ENCODE results near the gene GCGR. TPM values are rescaled to one million over a fixed set of nuclear protein-coding genes. Genes with fewer than 3 reads are reported as not detected.

GCGR gene
- not detected for polyA plus RNA-seq (2012; ENCODE audit: missing spikeins)

GRCh38 chr17:81803728-81804558 is at the start of gene GCGR:
GCGR (plus strand) TSS chr17:81804150; CDS start chr17:81809019, 4,869 bp downstream.
- DNase-seq (ENCODE audit: insufficient read length): no peak
- no peak for TF ChIP-seq POLR2AphosphoS5 (IDR thresholded peaks at IDR 0.05; ENCODE audit: low read depth, low read length)
- no peak for TF ChIP-seq POLR2A (IDR thresholded peaks at IDR 0.05; ENCODE audit: low read depth, low read length)
- TF ChIP-seq TAF1 (IDR thresholded peaks at IDR 0.05; ENCODE audit: borderline replicate concordance, low read depth, low read length): no peak
- FAIRE-seq: no peak

GRCh38 chr17:81792675-81793615 is 11.0 kb upstream of the GCGR start:
- no peak for TF ChIP-seq POLR2AphosphoS5 (IDR thresholded peaks at IDR 0.05; ENCODE audit: low read depth, low read length)
- no peak for FAIRE-seq
- DNase-seq (ENCODE audit: insufficient read length): no peak

DNA sequence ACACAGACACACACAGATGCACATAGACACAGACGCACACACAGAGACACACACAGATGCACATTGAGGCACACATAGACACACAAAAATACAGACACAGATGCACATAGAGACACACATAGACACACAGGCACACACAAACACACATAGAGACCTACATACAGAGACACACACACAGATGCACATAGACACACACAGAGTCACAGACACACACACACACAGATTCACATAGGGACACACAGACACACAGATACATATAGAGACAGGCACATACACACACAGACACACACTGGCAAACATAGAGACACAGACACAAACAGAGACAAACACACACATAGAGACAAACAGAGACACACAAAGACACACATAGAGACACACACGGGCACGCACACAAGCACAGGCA is 9.9 kb upstream of the GCGR start:
- FAIRE-seq: no peak
- TF ChIP-seq POLR2AphosphoS5 (IDR thresholded peaks at IDR 0.05; ENCODE audit: low read depth, low read length) (no peak), POLR2A (IDR thresholded peaks at IDR 0.05; ENCODE audit: low read depth, low read length) (no peak)
- no peak for DNase-seq (ENCODE audit: insufficient read length)

DNA sequence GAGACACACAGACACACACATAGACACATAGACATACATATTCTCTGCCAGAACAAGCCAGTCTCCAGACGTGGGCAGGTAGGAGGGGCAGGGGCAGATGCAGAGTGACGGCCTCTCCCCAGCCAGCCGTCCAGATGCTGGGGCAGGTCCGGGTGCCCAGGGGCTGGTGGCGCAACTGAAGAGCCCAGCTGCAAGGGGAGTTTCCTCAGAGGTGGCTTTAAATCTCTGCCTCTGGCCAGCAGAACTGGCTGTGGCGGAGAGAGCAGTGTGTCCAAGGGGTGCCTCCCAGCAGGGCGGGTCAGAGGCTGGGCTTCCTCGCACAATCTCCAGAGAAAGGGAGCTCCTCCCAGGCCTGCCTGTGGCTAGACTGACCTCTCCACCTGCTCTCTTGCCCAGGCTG is 9.4 kb upstream of the GCGR start:
- TF ChIP-seq POLR2A (IDR thresholded peaks at IDR 0.05; ENCODE audit: low read depth, low read length) (no peak), TAF1 (IDR thresholded peaks at IDR 0.05; ENCODE audit: borderline replicate concordance, low read depth, low read length) (no peak)
- DNase-seq (ENCODE audit: insufficient read length) (no peak), FAIRE-seq (no peak)

GRCh38 chr17:81801327-81801726 is 2.6 kb upstream of the GCGR start:
- TF ChIP-seq POLR2AphosphoS5 (IDR thresholded peaks at IDR 0.05; ENCODE audit: low read depth, low read length) (no peak), POLR2A (IDR thresholded peaks at IDR 0.05; ENCODE audit: low read depth, low read length) (no peak), TAF1 (IDR thresholded peaks at IDR 0.05; ENCODE audit: borderline replicate concordance, low read depth, low read length) (no peak)
- FAIRE-seq (no peak), DNase-seq (ENCODE audit: insufficient read length) (no peak)

GRCh38 chr17:81802048-81802758 is 1.7 kb upstream of the GCGR start:
- TF ChIP-seq POLR2A (IDR thresholded peaks at IDR 0.05; ENCODE audit: low read depth, low read length): no peak
- TF ChIP-seq TAF1 (IDR thresholded peaks at IDR 0.05; ENCODE audit: borderline replicate concordance, low read depth, low read length): no peak
- FAIRE-seq (no peak), DNase-seq (ENCODE audit: insufficient read length) (no peak)

DNA sequence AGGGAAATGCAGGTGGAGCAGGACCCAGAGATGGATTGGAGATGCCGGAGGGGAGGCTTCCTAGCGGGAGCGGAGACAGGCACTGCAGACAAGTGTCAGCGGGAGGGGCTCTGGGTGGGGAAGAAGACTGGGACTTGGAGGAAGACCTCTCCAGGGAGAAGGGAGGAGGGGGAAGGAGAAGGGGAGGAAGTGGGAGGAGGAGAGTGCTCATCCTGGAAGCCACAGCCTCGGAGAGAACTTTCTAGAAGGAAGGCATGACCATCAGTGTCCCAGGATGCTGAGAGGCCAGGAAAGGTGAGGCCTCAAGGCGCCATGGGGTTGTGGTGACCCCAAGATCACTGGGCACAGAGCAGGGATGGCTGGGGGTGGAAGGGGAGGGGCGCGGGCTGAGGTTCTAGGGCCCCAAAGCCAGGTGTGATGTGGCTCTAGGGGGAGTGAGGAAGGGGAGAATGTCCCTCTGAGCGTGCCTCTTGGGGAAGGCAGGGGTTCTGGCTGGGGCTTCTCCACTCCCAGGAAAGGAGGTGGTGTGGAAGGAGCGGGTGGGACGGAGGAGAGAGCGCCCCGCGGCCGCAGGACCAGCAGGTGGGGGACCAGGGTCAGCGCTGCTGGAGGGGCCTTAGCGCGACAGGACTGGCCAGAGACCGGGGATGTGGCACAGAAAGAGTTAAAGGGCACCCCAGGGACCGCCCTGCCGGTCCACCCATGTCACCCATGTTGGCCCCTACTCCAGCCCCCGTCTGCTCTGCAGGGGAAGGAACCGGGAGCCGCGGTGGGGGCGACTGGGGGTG is 900 bp upstream of the GCGR start:
- DNase-seq (ENCODE audit: insufficient read length) (no peak), FAIRE-seq (no peak)

DNA sequence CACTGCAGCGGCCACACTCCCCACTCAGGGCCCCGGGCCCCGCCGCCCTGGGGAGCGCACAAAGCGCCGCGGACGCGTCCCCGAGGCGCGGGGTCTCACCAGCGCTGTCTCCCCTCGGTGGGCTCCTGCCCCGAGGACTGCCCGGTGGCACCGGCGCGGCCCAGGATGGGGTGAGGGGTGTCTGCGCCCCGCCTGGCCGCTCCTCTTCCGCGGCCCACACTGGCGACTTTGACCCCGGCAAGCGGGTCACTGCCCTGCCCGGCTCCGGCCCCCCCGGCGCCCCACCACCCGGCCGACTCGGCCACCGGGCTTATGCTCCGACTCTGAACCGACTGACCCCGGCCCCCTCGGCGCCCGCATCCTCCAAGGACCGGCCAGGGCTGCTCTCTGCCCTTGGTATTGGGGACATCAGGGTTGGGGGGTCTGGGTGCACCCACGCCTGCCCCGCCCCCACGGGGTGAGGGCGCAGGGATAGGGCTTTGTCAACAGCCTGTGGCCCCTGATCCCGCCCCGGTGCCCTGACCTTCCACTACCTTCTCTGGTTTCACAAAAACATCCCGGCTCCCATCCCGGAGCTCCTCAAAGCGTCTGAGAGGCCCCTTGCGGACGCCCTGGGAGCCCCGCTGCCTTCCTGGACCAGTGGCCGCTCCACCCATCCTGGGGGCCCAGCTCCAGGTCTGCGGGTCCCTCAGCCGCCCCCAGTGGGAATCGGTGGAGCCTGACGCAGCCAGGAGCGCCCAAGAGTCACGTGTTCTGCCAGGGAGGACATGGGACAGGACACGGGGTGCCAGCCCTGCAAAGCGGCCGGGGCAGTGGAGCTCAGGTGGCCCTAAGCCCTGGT is 829 bp downstream of the GCGR start:
- TF ChIP-seq POLR2A (IDR thresholded peaks at IDR 0.05; ENCODE audit: low read depth, low read length): no peak
- TF ChIP-seq TAF1 (IDR thresholded peaks at IDR 0.05; ENCODE audit: borderline replicate concordance, low read depth, low read length): no peak
- no peak for TF ChIP-seq POLR2AphosphoS5 (IDR thresholded peaks at IDR 0.05; ENCODE audit: low read depth, low read length)
- DNase-seq (ENCODE audit: insufficient read length) (no peak), FAIRE-seq (no peak)

More for the DNA sequence above, 900 bp upstream of the GCGR start:
- TF ChIP-seq TAF1 (IDR thresholded peaks at IDR 0.05; ENCODE audit: borderline replicate concordance, low read depth, low read length) (no peak), POLR2A (IDR thresholded peaks at IDR 0.05; ENCODE audit: low read depth, low read length) (no peak), POLR2AphosphoS5 (IDR thresholded peaks at IDR 0.05; ENCODE audit: low read depth, low read length) (no peak)

DNA sequence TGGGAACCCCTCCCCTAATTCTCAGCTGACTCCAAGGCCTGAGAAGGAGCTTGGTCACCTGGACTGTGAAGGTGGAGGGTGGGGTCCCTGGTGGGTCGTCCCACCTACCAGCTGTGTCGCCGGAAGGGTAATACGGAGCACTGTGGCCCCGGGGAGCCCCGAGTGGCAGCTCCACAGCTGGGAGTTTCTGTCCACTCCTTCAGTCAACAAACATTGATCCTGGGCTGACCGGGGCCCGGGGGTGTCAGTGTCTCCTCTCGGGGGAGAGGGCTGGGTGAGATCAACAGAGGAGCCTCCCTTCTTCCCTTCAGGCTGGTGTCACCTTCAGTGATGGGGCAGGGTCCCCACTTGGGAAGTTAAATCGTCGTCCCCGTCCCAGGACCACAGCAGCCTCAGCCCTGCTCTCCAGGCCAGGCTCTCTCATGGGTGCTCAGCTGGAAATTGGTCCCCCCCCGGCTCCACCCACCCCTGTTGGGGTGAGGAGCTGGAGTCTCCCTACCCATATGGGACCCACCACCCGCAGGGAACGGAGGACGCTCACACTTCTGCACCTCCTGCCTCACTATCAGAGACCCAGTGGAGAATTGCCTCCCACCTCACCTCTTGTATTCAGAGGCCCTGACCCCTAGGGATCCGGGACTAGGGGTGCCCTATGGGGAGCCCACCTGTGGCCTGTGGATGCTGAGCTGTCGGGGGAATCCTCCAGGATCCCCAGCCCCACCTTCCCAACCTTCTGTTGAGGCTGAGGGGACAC is 1.9 kb downstream of the GCGR start:
- FAIRE-seq (no peak), DNase-seq (ENCODE audit: insufficient read length) (no peak)
- TF ChIP-seq TAF1 (IDR thresholded peaks at IDR 0.05; ENCODE audit: borderline replicate concordance, low read depth, low read length): no peak
- TF ChIP-seq POLR2A (IDR thresholded peaks at IDR 0.05; ENCODE audit: low read depth, low read length): no peak
- TF ChIP-seq POLR2AphosphoS5 (IDR thresholded peaks at IDR 0.05; ENCODE audit: low read depth, low read length): no peak

All from GM12892 (cell line).